ENCODE measurements around the gene SMCO4. TPM values are rescaled to one million over a fixed set of nuclear protein-coding genes. Genes with fewer than 3 reads are reported as not detected.

SMCO4 gene
- total RNA-seq, 4 donors from 2014 or later = 24.8 to 93.0 (median 40.2) TPM

DNA sequence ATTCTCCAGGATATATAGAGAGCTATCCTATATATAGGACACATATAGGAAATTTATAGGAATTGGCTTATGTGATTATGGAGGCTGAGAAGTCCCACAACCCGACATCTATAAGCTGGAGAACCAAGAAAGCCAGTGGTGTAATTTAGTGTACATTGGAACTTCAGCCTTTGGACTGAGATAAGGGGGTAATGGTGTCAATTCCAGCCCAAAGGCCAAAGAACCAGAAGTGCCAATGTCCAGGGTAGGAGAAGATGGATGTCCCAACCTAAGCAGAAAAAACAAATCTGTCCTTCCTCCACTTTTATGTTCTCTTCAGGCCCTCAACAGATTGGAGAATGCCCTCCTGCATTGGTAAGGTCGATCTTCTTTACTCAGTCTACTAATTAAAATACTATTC is 25.5 kb upstream of the SMCO4 start:
- Histone ChIP-seq H3K4me1 (peaks cover 0 to 6% (median 0%) of the 10 kb centered on the region in 4 donors), H3K27me3 (no peaks in the 10 kb centered on the region), H3K27ac (no peak overlapping the region), H3K4me3 (no peak overlapping the region), H3K36me3 (no peaks in the 10 kb centered on the region), H3K9me3 (peaks cover 0 to 6% (median 0%) of the 10 kb centered on the region in 4 donors)
- TF ChIP-seq, protein P1, sequence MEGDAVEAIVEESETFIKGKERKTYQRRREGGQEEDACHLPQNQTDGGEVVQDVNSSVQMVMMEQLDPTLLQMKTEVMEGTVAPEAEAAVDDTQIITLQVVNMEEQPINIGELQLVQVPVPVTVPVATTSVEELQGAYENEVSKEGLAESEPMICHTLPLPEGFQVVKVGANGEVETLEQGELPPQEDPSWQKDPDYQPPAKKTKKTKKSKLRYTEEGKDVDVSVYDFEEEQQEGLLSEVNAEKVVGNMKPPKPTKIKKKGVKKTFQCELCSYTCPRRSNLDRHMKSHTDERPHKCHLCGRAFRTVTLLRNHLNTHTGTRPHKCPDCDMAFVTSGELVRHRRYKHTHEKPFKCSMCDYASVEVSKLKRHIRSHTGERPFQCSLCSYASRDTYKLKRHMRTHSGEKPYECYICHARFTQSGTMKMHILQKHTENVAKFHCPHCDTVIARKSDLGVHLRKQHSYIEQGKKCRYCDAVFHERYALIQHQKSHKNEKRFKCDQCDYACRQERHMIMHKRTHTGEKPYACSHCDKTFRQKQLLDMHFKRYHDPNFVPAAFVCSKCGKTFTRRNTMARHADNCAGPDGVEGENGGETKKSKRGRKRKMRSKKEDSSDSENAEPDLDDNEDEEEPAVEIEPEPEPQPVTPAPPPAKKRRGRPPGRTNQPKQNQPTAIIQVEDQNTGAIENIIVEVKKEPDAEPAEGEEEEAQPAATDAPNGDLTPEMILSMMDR (IDR thresholded peaks at IDR 0.05) = no peak
- TF ChIP-seq POLR2A (IDR thresholded peaks at IDR 0.05) = no peak
- no peak for DNase-seq

DNA sequence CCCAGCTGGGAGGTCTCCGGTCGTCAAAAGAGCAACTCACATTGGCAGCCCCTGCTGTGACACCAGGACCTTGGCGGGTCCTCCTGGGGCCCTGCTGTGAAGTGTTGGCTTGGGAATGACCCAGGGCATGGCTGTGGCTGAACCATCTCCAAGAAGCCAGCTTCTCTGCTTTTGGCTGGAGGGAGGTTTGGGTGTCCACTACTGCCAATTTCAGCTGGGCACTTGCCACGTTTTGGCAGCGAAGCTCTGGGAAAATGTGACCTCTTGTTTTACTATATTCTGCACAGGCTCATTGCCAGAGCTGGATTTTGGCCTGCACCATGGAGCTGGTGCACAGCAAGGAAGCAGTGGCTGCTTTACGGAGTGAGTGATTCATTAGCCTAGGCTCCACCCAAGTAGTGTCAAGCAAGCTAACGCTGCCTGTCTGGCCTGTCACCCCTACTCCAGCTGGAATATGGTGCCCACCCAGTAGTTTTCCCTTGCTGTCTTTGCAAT is 24.3 kb upstream of the SMCO4 start:
- Histone ChIP-seq H3K9me3 (peaks cover 0 to 6% (median 0%) of the 10 kb centered on the region in 4 donors), H3K27ac (no peak overlapping the region), H3K4me3 (no peak overlapping the region), H3K36me3 (no peaks in the 10 kb centered on the region), H3K27me3 (no peaks in the 10 kb centered on the region), H3K4me1 (peaks cover 0 to 6% (median 0%) of the 10 kb centered on the region in 4 donors)
- TF ChIP-seq POLR2A (IDR thresholded peaks at IDR 0.05) = no peak
- TF ChIP-seq, protein P1 (IDR thresholded peaks at IDR 0.05) = no peak
- DNase-seq = no peak

DNA sequence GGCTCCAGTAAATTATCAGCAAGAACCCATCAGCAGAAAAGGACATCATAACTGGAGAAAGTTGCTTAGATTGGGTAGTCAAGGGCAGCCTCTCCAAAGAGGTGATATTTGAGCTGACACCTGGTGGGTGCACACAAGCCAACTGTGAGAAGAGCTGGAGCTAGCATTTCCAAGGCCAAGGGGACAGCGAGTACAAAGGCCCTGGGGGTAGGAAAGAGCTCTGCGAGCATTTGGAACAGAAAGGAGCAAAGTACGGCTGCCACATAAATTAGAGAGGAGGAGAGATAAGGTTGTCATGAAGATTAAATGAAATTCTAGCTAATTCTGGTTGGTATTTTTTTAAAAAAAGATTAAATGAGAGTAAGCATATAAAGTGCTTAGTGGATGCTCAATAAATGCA is 21.7 kb upstream of the SMCO4 start:
- no peak for TF ChIP-seq POLR2A (IDR thresholded peaks at IDR 0.05)
- TF ChIP-seq, protein P1 (IDR thresholded peaks at IDR 0.05) = peak in 1 of 6 experiments; percentile 26
- no peak for DNase-seq
- Histone ChIP-seq H3K9me3 (peaks cover 0 to 6% (median 0%) of the 10 kb centered on the region in 4 donors), H3K4me3 (no peak overlapping the region), H3K36me3 (no peaks in the 10 kb centered on the region), H3K27me3 (no peaks in the 10 kb centered on the region), H3K4me1 (peaks cover 0 to 6% (median 0%) of the 10 kb centered on the region in 4 donors), H3K27ac (no peak overlapping the region)

DNA sequence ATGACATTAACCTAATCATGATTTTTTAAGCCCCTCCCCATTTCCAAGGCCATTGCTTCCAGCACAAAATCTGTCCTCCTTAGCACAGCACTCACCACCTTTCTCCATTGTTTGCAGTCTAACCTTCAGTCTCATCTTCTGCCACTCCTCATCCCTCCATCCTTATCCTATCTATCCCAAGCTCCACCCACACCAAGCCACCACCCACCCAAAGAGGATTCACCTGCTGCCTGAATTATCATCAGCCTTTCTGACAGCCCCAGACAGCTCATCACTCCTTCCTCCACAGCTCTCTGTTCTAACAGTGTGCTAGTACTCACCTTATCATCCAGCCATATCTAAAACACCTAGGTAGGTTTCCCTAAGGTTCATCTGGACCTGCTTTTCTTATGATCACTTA is 20.7 kb upstream of the SMCO4 start:
- Histone ChIP-seq H3K4me1 (peaks cover 0 to 6% (median 0%) of the 10 kb centered on the region in 4 donors), H3K9me3 (peaks cover 0 to 6% (median 0%) of the 10 kb centered on the region in 4 donors), H3K4me3 (no peak overlapping the region), H3K36me3 (no peaks in the 10 kb centered on the region), H3K27ac (no peak overlapping the region), H3K27me3 (no peaks in the 10 kb centered on the region)
- TF ChIP-seq, protein P1 (IDR thresholded peaks at IDR 0.05) = no peak
- no peak for TF ChIP-seq POLR2A (IDR thresholded peaks at IDR 0.05)
- no peak for DNase-seq

DNA sequence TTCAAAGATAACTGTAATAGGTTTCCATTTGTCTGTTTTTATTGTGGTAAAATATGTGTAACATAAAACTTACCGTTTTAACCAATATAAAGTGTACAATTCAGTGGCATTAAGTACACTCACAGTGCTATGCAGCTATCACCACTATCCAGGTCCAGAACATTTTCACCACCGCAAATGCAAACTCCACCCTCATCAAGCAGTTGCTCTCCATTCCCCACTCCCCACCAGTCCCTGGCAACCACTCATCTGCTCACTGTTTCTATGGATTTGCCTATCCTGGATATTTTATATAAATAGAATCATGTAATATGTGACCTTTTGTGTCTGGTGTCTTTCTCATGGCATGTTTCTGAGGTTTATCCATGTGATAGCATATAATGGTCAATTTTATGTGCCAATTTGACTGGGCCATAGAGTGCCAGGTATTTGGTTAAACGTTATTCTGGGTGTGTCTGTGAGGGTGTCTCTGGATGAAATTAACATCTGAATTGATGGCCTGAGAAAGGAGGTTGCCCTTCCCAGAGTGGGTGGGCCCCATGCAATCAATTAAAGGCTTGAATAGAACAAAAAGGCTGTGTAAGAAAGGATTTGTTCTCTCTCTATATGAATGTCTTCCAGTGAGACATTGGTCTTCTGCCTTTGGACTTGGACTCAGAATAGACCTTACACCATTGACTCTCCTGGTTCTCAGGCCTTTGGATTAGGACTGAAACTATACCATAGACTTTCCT is 17.2 kb upstream of the SMCO4 start:
- H3K4me3 ChIP-seq = no peak overlapping the region
- H3K27ac ChIP-seq = no peak overlapping the region
- TF ChIP-seq POLR2A (IDR thresholded peaks at IDR 0.05) = no peak
- TF ChIP-seq, protein P1 (IDR thresholded peaks at IDR 0.05) = no peak
- H3K27me3 ChIP-seq = no peaks in the 10 kb centered on the region
- DNase-seq = no peak
- H3K9me3 ChIP-seq = no peaks in the 10 kb centered on the region
- H3K4me1 ChIP-seq = no peaks in the 10 kb centered on the region
- no peaks in the 10 kb centered on the region for H3K36me3 ChIP-seq

All from Peyer's patch (tissue), 4 donors.